ENCODE data around the gene ZNF626.

DNA sequence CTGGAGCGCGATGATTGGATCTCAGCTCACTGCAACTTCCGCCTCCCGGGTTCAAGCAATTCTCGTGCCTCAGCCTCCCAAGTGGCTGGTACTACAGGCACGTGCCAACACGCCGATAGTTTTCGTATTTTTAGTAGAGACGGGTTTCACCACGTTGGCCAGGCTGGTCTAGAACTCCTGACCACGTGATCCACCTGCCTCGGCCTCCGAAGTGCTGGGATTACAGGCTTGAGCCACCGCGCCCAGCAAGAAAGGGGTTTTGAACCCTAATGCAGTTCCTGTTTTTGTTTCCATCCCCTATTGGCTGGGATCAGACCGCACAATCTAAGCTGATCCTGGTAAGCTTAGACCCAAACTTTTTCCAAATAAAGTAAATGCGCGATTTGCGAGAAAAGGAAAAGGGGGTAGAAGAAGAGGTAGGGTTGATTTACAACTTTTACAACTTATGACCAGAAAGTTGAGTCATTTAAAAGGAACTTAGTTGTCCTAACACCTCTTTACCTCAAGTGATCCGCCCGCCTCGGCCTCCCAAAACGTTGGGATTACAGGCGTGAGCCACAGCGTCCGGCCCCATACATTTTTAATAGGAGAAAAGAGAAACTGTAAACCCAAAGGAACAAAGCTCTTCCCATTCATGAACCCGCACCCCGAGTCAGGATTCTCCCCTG is 764 bp downstream of the ZNF626 start:
- TF ChIP-seq CTCF (IDR thresholded peaks at IDR 0.05; ENCODE audit: insufficient read depth, low read depth, low read length): no peak
- TF ChIP-seq EZH2 (IDR thresholded peaks at IDR 0.05; ENCODE audit: insufficient read depth, low read length): no peak
